NCI-H1436 (cell line): Measurements from ENCODE around the gene DIAPH3.

Experiments used
- DNase-seq: peaks from one replicate; lab custom pipeline; 2025; lab: John Stamatoyannopoulos, UW

DIAPH3 gene

DNA sequence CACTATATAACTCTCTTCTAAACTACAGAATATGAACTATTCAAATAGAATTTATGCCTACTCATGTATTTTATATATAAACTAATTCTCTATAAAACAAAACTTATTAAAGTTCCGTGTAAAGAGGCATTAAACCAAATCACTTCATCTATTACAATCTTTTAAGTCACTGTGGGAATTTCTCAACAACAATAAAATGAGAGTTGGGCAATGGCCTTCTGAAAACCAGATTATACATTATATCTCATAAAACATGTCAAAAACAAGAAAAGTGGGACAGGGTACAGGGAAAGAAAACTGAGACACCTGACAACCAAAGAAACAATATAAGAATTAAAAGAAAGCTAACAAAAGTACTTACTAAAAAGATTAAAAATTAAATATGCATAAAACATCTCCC, 145.2 kb downstream of the DIAPH3 start:
- no peak for DNase-seq

DNA sequence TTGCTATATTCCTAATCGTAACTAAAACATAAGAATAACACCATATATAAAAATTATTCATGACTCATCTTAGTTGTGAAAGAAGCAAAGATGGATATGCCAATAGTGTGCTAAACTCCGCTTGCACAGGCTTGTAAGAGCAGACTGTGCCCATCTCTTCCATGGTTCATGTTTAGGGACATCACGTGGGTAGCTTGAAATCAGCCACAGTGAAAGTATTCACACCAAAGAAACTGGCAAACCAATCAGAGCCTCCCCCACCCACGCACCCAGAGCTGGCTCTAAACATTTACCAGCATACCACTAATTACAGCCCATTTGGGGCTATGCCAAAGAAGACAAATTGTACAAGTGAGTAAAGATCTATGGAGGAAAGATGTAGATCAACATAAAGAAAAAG, 147.5 kb downstream of the DIAPH3 start:
- DNase-seq: no peak

DNA sequence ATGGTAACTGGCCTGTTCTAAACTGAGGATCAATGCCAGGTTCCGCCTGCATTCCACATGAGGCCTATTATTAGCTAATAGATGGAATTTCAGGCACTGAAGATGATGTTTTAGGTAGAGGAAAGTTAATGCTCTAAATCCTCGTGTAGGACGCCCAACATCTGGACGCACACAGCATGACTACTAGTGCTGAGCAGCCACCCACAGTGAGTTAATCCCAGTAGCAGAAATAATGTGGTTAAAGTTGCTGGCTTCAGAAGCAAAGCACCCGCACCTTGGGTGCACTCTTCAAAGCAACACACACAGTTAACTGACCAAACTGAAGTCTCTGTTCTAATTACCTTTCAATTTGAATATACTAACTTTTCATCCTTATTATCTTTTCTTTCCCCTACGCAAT, 150.6 kb downstream of the DIAPH3 start:
- DNase-seq: no peak

DNA sequence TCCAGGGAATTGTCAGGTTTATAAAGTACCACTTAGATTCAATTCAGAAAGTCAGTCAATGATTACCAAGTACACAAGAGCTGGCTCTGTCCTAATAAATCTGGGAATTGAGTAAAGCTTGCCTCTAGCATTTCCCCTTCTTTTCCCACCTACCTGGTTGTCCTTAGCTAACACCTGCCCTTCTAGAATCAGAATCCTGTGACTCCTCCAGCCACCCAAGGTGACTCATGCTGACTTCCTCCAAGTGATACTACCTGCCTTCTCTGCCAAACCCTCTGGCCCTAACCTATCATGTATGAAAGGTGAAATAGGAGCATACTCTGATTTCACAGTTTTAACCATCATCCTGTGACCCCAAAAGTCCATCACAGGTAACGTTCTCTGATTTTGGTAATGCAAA, 151.2 kb downstream of the DIAPH3 start:
- DNase-seq: no peak

DNA sequence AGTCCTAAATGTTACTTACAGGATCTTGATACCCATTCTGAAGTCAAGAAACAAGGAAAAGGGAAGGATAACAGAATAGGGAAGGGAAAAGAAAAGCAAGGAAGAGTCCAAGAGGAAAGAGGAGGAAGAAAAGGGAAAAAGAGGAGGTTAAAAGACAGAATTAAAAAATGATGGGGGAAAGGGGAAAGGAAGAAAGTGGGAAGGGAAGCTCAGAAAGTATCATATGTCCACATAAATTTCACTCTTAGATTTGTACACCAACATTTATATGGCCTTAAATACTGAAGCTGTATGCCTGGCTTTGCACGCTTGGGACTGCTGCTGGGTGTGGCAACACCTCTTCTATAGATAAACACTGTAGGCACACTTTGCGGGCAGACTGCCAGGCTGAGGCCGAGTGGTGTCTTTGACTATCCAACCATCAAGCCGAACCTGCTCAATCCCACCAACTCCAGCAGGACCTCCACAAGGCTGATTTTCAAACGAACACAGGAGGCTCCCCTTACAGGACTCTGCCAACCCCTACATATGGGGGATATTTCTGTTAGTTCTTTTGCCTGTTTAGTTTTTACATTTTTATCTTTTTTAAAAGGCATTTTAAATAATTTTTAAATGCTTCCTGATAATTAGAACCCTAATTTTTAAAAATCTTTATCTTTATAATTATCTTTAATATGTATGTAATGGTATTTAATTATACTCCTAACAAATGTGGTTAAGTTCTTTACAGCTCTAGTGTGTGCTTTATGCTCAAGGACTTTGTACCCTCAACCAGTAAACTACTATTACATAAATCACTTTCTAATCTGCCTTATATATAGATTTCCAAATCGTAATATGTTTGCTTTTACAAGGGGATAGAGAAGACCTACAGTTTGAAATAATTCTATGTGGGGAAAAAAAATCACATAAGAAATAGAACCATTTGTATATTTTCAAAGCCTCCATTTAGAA, 154.2 kb downstream of the DIAPH3 start:
- peak; percentile 10 for DNase-seq

DNA sequence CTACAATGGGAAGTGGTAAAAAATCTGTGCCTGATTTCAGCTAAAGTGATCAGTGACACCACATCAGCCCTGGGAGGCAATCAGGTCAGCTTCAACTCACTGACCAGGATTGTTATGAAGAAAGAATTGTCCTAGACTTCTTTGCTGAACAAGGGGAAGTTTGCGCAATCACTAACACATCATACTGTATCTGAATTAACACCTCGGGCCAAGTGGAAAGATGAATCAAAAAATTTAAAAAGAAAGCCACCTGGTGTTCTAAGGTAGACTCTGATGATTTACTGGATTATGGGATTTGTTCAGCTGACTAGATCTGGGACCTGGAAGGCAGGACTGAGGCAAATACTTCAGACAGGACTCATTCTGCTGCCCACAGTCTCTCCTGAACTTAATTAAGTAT, 161.8 kb downstream of the DIAPH3 start:
- no peak for DNase-seq

DNA sequence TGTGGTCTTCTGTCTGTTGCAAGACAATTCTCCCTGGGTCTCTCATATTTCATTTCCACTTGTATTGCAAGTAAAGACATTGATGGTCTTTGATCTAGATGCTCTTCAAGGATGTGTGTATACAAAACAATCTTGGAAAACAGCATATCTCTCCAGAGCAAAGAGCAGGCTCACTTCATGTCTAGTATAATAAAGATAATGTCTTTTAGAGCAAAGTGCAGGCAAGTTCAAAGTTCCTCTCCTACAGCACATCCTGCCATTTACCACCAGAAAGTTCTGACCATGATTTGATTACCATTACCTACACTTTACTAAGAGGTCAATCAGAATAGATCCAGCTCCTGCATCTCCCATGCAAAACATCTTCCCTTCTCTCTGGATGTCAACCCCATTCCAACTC, 162.8 kb downstream of the DIAPH3 start:
- no peak for DNase-seq

DNA sequence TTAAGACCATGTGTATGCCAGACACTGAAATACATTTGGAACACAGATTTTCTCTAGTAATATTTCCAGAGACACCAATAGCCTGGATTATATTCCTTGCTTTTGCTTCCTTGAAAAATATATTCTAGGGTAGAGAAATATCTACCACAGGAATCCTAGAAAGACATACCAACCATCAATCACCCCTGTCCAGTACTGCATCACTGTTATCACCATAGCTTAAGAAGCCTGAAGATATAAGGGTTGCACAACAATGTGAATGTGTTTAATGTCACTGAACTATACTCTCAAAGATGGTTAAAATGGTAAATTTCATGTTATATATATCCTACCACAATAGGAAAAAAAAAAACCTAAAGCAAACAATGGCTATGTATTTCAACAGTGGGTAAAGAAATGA, 163.6 kb downstream of the DIAPH3 start:
- no peak for DNase-seq

DNA sequence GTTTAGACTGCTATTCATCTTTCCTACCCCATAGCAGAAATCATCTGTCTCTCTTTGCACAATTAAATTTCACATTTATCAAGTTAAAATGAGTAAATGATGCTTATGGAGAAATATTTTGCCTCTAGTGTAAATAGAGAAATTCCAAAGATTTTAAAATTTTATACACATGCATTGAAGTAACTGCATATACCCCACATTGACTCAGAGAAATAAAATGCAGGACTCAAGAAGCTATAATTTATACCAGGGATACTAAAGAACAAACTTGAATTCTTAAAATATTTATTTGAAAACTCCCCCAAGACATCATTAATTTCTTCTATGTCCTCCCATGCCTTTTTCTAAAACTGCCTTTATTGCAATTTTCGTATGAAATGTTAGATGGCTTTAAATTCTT, 165.8 kb downstream of the DIAPH3 start:
- no peak for DNase-seq

DNA sequence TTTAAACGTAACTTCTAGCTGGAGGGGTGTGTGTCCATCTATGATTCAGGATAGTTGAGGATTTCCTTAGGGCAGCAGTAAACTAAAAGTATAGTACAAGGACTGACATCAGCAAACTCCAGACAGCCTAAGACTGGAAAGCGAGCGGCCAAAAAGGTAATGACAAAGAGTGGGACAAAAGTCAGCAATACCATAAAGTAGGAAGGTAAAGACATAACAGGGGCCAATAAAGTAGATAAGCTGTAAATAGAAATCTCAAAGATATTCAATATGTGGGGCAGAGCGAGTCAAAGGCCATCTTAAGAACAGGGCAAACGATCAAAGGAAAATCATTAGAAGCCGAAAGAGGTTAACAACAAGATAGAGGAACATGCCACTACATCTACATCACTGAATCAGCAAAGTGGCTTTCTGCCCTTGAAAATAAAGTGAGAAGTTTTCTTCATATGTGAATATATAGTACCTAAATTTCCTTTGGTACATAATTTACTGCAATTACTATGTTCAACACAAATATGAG, 167.2 kb downstream of the DIAPH3 start:
- DNase-seq: no peak

DNA sequence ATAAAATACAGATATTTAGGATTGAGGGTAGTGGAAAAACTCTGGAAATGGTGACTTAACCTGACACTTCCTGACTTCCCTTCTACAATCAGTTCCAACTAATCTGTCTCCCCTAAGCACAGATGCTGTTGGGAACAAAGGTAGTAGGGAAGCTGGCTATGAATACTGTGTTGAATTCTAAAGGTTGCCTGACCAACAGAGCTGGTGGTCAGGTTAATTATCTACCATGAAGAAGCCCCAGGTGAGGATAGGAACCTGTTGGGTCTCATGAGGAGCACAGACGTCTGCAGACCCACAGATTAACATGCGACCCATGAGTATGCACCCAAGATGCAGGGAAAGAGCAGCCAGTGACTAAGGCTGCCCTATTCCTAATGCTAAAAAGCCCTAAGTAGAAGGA, 172.3 kb downstream of the DIAPH3 start:
- no peak for DNase-seq

DNA sequence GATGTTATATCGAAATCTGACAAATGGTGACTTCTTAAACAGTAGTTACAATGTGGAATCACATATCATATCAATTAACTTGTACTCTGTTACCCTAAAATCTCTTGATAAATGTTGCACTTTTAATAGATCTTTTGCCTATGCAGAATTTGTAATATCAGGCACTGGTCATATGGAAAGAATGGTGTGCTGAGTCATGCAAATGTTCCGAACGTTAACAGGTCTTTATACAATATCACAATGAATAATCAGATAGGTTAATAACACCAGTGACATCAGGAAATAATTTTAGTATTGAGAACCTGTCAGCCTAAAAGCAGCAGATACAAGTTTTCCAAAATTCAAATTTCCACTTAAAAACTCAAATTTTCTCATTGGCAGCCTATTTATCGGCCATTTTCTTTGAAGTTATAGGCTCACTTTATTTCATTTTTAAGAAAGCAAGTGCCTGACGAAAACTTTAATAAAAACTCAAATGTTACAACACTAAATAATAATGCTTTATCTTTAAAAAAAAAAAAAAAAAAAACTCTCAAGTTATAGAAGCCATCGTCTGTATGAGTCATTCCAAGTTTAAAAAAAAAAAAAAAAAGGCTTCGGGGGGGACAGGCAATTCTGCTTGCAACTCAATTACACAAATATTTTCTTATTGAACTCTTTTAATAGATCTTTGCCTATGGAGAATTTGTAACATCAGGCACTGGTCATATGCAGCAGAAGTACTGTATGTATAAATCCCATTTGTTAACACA, 180.9 kb downstream of the DIAPH3 start:
- DNase-seq: no peak

DNA sequence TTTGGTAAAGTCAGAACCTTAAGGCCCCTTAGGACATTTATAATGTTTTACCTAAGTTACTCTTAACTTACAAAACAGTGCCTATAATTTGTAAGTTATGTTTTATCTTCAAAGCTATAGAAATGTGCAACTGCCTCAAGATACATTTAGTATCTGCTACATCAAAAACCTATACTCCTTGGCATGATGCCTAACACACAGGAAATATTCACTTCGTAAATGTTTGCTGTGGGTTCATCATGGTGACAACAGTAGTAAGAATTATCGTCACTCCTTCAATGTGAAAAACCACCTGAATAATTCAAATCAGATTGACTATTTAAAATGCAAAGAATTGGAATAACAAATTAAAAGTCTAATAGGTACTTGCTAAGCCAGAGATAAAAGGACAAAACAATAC, 184.1 kb downstream of the DIAPH3 start:
- no peak for DNase-seq

DNA sequence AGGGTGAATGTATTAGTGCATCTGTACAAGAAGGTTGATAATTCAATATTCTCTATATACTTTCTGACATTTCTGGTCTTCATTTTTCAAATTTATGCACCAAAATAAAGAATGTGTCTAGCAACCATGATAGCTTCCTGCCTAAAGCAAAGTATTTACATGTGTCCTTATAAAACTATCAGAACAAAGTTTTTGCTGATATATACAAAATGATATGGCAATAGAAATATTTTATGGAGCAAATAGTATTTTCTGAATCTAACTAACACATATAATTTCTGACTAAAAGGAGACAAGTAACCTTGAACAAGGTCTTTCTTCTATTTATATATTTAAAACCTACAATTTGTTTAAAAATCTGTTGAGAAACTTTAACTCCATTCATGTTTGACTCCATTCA, 184.9 kb downstream of the DIAPH3 start:
- DNase-seq: no peak

DNA sequence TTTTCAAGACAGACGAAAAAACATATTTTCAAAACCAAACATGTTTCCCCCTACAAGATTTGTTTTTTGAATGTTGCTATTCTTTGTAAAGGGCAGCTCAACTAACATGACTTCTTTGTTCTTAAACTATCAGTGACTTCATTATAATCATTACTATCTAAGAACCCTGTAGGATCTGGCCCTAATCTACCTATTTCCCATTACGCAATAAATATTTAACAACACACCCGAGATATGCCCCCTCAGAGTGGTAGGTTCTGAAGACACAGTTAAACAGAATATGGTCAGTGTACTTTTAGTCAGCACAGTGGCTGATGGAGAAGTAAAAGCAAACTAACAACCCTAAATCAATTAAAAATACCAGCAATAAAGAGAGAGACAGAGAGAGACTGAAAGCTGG, 186.9 kb downstream of the DIAPH3 start:
- DNase-seq: no peak

DNA sequence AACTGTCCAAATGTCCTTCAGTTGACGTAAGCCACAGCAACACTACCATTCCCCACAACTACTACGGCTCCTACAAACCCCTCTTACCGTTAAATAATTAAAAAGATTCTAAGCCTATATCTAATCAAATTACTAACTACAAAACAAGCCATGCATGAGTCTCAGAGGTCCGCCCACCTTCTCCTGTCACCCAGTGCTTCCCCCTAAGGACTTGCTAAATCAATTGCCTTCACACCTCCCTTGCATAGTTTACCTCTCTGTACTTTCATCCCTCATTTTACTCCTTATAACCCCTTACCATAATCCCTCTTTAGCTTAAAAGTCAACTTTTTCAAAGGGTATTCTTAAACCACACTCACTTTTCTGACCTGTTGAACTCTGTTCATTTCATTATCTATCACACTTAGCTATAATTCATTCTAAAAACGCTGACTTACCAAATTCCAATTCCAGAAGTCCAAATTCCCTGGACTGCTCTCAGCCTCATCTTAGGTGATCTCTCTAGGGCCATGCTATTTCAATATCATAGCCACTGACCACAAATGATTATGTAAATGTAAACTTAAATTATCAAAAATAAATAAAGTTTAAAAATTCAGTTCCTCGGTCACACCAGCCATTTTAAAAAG, 187.8 kb downstream of the DIAPH3 start:
- DNase-seq: no peak

DNA sequence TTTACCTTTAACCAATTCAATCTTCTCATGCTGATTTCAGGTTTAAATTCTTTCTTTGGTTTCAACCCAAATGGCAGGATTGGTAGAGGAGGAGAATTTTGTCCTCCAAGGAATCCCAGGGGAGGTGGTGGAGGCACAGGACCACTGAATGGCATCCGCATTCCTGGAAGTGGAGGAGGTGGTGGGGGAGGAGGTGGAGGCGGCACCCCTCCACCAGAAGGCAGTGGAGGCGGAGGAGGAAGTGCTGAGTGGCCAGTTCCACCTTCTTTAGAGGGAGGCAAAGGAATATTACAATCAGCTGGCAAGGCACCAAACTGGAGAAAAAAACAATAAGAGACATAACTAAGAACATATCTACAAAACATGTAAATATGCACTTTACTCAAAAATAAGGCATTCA, 192.9 kb downstream of the DIAPH3 start:
- DNase-seq: no peak

DNA sequence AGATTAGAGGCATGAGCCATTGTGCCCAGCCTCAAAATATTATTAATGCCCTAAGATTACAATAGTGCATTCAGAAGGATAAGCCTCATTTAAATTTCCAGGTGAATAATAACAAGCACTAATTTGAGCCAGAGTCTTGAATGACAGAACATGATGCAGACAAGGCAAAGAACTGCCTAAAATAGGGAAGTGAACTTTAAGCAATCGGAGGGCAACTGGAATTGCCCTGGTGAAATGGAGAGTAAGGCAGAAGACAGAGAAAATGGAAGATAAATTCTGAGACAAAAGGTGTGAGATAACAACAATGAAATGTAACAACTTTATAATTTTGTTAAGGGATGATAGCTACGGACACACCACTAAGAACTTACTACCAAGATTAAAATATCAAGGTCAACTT, 199.9 kb downstream of the DIAPH3 start:
- DNase-seq: no peak

DNA sequence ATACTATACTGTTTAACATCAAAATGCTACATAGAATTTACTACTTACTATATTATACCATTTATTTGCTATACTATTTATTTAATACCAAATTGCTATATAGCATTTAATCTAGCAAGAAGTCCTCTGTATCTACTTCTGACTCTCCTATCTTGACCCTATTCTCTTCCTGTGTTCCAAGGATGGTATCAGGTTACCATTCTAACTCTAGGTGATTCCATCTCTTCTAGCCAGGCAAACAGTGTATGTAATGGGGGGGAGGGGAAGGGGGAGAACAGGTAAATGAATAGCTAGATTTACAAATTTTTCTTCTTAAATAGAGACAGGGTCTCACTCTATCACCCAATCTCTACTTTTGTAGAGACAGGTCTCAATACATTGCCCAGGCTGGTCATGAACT, 200.3 kb downstream of the DIAPH3 start:
- no peak for DNase-seq

DNA sequence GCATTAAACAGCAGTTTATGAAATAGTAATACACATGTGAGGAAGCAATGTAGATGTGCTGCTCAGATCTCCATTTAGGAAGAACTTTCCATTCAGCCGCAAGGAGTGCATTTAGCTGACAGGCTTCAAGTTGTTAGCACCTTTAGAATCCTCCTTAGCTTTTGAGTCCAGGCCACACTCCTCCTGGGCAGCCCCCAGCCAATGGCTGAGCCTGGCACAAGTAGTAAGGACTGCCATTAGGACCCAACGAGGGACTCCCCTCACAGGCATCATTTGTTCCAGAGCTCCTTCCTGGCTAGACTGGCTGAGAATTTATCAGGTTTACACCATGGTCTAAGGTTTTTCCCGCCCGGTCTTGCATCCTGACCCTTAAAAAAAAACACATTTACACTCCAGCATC, 201.4 kb downstream of the DIAPH3 start:
- no peak for DNase-seq

DNA sequence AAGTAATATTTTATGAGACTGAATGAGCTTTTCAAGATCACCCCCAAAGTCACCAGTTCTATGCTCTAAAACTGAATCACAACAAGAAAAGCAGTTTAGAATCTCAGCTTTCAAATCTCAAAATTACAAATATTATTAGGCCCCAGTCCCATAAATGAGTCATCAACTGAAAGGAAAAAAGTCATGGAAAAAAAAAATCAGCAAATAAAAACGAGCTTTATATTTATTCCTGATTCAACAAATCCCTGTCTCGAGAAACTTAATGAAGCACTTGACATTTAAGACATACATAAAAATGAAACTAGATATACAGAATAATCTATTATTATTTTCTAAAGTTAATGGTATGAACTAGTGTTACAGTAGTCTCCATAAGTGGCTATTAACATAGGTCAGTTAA, 203.0 kb downstream of the DIAPH3 start:
- no peak for DNase-seq

DNA sequence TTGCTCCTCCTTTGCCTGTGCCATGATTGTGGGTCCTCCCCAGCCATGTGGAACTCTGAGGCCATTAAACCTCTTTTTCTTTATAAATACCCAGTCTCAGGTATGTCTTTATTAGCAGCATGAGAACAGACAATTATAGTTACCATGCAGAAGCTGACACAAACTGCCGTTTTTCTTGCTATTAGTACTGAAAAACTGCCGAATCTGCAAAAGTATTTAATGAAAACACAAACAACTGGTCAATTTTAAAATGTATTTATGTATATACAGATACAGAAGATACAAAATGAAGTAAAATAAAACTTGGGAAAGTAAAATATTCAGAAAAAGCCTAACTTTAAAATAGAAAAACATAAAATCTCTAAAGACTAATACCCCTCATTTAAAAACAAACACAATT, 206.3 kb downstream of the DIAPH3 start:
- no peak for DNase-seq

DNA sequence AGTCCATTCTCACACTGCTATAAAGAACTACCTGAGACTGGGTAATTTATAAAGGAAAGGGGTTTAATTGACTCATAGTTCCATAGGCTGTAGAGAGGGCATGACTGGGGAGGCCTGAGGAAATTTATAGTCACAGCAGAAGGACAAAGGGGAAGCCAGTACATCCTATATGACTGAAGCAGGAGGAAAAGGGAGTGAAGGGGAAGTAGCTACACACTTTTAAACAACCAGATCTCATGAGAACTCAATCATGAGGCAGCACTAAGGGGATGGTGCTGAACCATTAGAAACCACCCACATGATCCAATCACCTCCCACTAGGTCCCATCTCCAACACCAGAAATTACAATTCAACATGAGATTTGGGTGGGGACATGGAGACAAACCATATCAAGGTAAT, 209.1 kb downstream of the DIAPH3 start:
- no peak for DNase-seq
